HTERT RPE-1 (cell line): Measurements from ENCODE around the gene ENPP5.

Experiments used
- in situ Hi-C: fragments of 300-500 bp; cut with MboI; formaldehyde crosslinking; loops from 4 replicates; pipeline ENCODE4 v1.14.3; 2020; ENCODE audit warnings: low sequenced_read_pairs

The ENPP5 gene

DNA sequence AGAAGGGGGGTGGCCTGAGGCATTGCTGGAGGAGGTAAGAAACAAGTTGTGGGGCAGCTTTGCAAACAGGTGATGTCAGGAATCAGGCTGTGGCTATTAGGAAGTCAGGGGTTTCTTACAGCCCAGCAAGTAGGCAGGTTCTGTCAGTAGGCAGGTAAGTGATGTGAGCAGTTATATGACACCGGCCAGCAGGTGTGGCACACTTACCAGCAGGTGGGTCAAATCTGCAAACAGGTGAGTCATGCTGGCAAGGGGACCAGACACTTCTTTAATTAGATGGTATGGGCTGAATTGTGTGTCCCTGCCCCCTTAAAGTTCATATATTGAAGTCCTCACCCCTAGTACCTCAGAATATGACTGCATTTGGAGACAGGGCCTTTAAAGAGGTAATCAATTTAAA lies 57.4 kb downstream of the ENPP5 start:
- in situ Hi-C loops: no loop called here
